HG03045 (cell line): ENCODE measurements around the gene SMARCD3.

ENCODE experiments used
- ATAC-seq: cut with Tn5 transposase; IDR thresholded peaks from one replicate; pipeline ENCODE4 v1.9.1; 2021; ENCODE audit warnings: mild to moderate bottlenecking, moderate library complexity; ENCODE audit not compliant: unreplicated experiment

The SMARCD3 gene

GRCh38 chr7:151272877-151273276 is 24.4 kb upstream of the SMARCD3 start:
- ATAC-seq, result no peak

GRCh38 chr7:151272405-151272804 is 23.9 kb upstream of the SMARCD3 start:
- no peak for ATAC-seq

- no peak for ATAC-seq
These were observed 23.3 kb upstream of the SMARCD3 start for GRCh38 chr7:151271699-151272355.

- ATAC-seq, result no peak
These were observed 21.0 kb upstream of the SMARCD3 start for GRCh38 chr7:151269511-151269910.

GRCh38 chr7:151265351-151265931 is 16.9 kb upstream of the SMARCD3 start:
- ATAC-seq, result no peak

GRCh38 chr7:151264615-151265014 is 16.1 kb upstream of the SMARCD3 start:
- ATAC-seq, result no peak

GRCh38 chr7:151261529-151261928 is 13.0 kb upstream of the SMARCD3 start:
- no peak for ATAC-seq

DNA sequence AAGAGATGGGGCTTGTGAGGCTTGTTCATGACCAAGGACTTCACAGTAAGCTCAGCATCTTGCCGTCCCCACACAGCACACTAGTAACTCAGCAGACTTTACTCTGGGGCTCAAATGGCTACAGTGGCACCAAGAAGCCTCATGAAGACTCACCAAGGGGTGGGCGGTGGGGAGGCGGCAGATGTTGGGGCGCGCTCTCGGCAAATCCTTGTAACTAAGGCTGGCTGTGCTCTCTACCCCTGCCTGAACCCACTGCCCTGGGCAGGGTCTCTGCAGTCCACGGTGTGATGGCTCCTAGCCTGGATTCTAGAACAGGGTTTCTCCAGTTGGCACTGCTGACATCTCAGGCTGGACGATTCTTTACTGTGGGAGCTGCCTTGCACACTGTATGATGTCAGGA is 12.4 kb upstream of the SMARCD3 start:
- ATAC-seq, result no peak

GRCh38 chr7:151260471-151260870 is 12.0 kb upstream of the SMARCD3 start:
- no peak for ATAC-seq

- ATAC-seq, result no peak
These were observed 9.5 kb upstream of the SMARCD3 start for GRCh38 chr7:151257990-151258389.

DNA sequence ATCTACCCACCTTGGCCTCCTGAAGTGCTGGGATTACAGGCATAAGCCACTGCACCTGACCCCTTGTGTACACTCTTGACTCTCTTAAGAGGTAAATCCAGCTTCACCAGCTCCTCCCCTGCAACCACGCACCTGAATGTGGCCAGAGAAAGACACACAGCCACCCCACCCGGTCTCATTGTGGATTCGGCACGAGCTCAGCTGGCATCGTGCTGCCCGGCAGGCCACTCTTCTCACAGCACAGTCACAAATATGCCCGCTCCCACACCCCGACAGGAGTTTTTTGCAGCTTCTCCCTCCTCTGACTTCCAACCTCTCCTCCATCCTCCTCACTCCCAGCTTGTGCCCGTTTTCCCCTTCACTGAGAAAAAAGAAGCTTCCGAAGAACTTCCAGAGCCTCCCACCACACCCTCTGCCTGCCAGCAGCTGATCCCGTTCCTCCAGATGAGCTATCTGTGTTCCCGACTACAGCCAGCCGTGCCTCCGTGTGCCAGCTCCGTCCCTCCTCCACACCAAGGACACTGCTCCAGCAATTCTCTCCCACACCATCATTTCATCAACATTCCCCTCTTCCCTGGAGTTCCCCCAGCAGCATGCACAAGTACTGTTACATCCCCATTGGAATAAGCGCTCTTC is 8.0 kb upstream of the SMARCD3 start:
- ATAC-seq, result no peak

DNA sequence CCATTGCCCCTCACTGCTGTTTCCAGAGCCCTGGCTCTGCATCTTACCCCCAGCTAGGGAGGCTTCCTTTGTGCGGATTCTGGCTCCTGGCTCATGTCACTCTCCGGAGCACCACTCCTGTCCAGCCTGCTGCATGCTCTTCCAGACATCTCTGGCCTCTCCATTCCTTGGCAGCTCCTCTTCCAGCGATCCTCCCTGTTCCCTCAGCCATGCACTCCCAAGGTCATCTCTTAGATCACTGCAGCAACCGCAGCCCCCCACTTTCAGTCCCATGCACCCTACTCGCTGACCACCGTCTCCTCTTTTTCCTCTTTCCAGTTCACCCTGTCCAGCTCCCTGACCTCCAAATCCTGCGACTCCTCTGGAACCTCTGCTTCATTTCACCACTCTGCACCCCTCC is 6.9 kb upstream of the SMARCD3 start:
- ATAC-seq, result no peak

DNA sequence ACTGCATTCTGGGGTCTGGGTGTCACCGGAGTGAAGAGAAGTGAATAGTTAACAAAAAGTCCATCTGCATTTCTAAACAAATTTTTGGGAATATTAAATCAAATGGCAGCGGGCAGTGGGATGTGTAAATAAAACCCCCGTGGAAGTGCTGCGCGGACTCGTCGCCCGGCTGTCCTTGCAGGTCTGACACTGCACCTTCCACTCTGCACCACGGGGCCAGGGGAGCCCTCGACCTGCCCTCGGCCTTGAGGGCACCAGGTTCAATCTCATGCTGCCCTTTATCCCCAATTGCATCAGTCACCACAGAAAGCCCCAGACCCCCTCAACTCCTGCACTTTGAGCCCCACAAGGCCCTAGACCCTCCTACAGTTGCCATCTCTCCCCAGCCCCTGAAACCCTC is 6.4 kb upstream of the SMARCD3 start:
- ATAC-seq, result no peak

GRCh38 chr7:151254316-151254715 is 5.8 kb upstream of the SMARCD3 start:
- ATAC-seq, result no peak

GRCh38 chr7:151252961-151253711 is 4.6 kb upstream of the SMARCD3 start:
- no peak for ATAC-seq

- ATAC-seq, result no peak
These were observed 4.0 kb upstream of the SMARCD3 start for GRCh38 chr7:151252561-151252835.

GRCh38 chr7:151251689-151252560 is 3.4 kb upstream of the SMARCD3 start:
- no peak for ATAC-seq

- ATAC-seq, result no peak
These were observed 2.8 kb upstream of the SMARCD3 start for GRCh38 chr7:151251328-151251688.

GRCh38 chr7:151250181-151251132 is 2.0 kb upstream of the SMARCD3 start:
- ATAC-seq, result no peak

- ATAC-seq, result no peak
These were observed 1.2 kb upstream of the SMARCD3 start for GRCh38 chr7:151249732-151250072.
